OCI-LY7 (cell line): Measurements from ENCODE around the gene SMCR8. TPM values are rescaled to one million over a fixed set of nuclear protein-coding genes. Genes with fewer than 3 reads are reported as not detected.

ENCODE experiments used
- BruUV-seq: library from RNA; stranded (reverse); fragments of 400-500 nt; replicated peaks from 2 replicates; lab custom pipeline; 2021; lab: Mats Ljungman, UMichigan
- CTCF ChIA-PET: fragments of 300-600 bp; sonication (Branson Sonifier 250); formaldehyde crosslinking; loops from one replicate; lab custom pipeline; 2022; ENCODE audit warnings: antibody characterized with exemption; ENCODE audit not compliant: unreplicated experiment; lab: Charles Lee
- POLR2A ChIA-PET: fragments of 300-600 bp; sonication (Branson Sonifier 250); formaldehyde crosslinking; loops from one replicate; lab custom pipeline; 2022; ENCODE audit warnings: antibody characterized with exemption; lab: Charles Lee
- DNase-seq: peaks from one replicate; pipeline ENCODE4 v3.0.0-alpha.2; 2015; ENCODE audit warnings: low spot score
- H2AFZ ChIP-seq: fragments of 200-600 bp; sonication (generic), shearing (Covaris generic); 2 replicates; pipeline ENCODE4 v1.6.1; 2014; ENCODE audit warnings: mild to moderate bottlenecking, antibody characterized with exemption, low read length, moderate library complexity
- H3K27ac ChIP-seq: fragments of 200-600 bp; sonication (generic); 2 replicates; pipeline ENCODE4 v1.5.1; 2014; ENCODE audit warnings: mixed run types, low read depth, mild to moderate bottlenecking, moderate library complexity, low read length, inconsistent platforms; ENCODE audit not compliant: poor library complexity, severe bottlenecking
- H3K36me3 ChIP-seq: fragments of 200-600 bp; sonication (generic); 2 replicates; pipeline ENCODE4 v1.6.1; 2014; ENCODE audit warnings: mild to moderate bottlenecking, antibody characterized with exemption, low read length, moderate library complexity, mixed read lengths; ENCODE audit not compliant: insufficient read depth
- H3K4me1 ChIP-seq: fragments of 200-600 bp; sonication (generic); 2 replicates; pipeline ENCODE4 v1.5.1; 2014; ENCODE audit warnings: mild to moderate bottlenecking, low read length; ENCODE audit not compliant: insufficient read depth, poor library complexity, severe bottlenecking
- H3K4me2 ChIP-seq: fragments of 200-600 bp; sonication (generic); 2 replicates; pipeline ENCODE4 v1.6.1; 2014; ENCODE audit warnings: mild to moderate bottlenecking, low read length
- H3K4me3 ChIP-seq: fragments of 200-600 bp; sonication (generic); 2 replicates; pipeline ENCODE4 v1.5.1; 2014; ENCODE audit warnings: mild to moderate bottlenecking, low read depth, low read length; ENCODE audit not compliant: poor library complexity, severe bottlenecking
- H3K79me2 ChIP-seq: fragments of 200-600 bp; sonication (generic); 2 replicates; pipeline ENCODE4 v1.6.1; 2016; ENCODE audit warnings: low read depth, mild to moderate bottlenecking, low read length, moderate library complexity, mixed read lengths; ENCODE audit not compliant: insufficient read depth
- H3K9me2 ChIP-seq: fragments of 200-600 bp; sonication (generic); 2 replicates; pipeline ENCODE4 v1.6.1; 2016; ENCODE audit warnings: mild to moderate bottlenecking, low read length, mixed read lengths; ENCODE audit not compliant: insufficient read depth
- H3K9me3 ChIP-seq: fragments of 200-600 bp; sonication (generic); 2 replicates; pipeline ENCODE4 v1.6.1; 2014; ENCODE audit warnings: mild to moderate bottlenecking, mixed run types, low read length, mixed read lengths
- H4K20me1 ChIP-seq: fragments of 200-600 bp; sonication (generic); 2 replicates; pipeline ENCODE4 v1.6.1; 2014; ENCODE audit warnings: mild to moderate bottlenecking, antibody characterized with exemption, low read length, moderate library complexity, mixed read lengths; ENCODE audit not compliant: insufficient read depth
- EZH2phosphoT487 ChIP-seq: fragments of 200-600 bp; sonication (generic); IDR thresholded peaks from 2 replicates; pipeline ENCODE4 v1.6.1; 2018; ENCODE audit warnings: low read depth, borderline replicate concordance, mild to moderate bottlenecking, mixed run types, antibody characterized with exemption, low read length, moderate library complexity, mixed read lengths
- intact Hi-C: fragments of 100-400 bp; cut with micrococcal nuclease; formaldehyde crosslinking; loops from one replicate; pipeline ENCODE4 v1.10.0; 2022; ENCODE audit not compliant: unreplicated experiment
- total RNA-seq, 2 experiments: library from RNA; depleted of rRNA in 1 of 2; stranded (reverse); fragments of >200 nt in 1 of 2; shearing (Covaris generic) in 1 of 2; gene quantifications; 2 replicates each; pipeline ENCODE4 v1.2.3, GENCODE V29; 2014 to 2022
- TF ChIP-seq, protein P1 (sequence below): fragments of 200-600 bp; sonication (generic); conservative IDR thresholded peaks from 2 replicates; pipeline ENCODE4 v1.5.1; 2014; ENCODE audit warnings: mild to moderate bottlenecking, antibody characterized with exemption, low read length, moderate library complexity, mixed read lengths

Gene SMCR8
- total RNA-seq, 2 experiments from 2014 or later, result 11.8 to 16.1 TPM

- H3K27ac ChIP-seq, result no peak overlapping the region
- H3K9me3 ChIP-seq, result no peaks in the 10 kb centered on the region
- CTCF ChIA-PET, result no interaction called here
- H3K79me2 ChIP-seq, result no peaks in the 10 kb centered on the region
- no peak overlapping the region for H2AFZ ChIP-seq
- TF ChIP-seq, protein P1, sequence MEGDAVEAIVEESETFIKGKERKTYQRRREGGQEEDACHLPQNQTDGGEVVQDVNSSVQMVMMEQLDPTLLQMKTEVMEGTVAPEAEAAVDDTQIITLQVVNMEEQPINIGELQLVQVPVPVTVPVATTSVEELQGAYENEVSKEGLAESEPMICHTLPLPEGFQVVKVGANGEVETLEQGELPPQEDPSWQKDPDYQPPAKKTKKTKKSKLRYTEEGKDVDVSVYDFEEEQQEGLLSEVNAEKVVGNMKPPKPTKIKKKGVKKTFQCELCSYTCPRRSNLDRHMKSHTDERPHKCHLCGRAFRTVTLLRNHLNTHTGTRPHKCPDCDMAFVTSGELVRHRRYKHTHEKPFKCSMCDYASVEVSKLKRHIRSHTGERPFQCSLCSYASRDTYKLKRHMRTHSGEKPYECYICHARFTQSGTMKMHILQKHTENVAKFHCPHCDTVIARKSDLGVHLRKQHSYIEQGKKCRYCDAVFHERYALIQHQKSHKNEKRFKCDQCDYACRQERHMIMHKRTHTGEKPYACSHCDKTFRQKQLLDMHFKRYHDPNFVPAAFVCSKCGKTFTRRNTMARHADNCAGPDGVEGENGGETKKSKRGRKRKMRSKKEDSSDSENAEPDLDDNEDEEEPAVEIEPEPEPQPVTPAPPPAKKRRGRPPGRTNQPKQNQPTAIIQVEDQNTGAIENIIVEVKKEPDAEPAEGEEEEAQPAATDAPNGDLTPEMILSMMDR, result no peak
- TF ChIP-seq EZH2phosphoT487, result no peak
- intact Hi-C loops, result no loop called here
- no peaks in the 10 kb centered on the region for H3K4me1 ChIP-seq
- no peak overlapping the region for H3K4me2 ChIP-seq
- no TSS peak for BruUV-seq
- POLR2A ChIA-PET, result no interaction called here
- no peak for DNase-seq
- no peaks in the 10 kb centered on the region for H3K9me2 ChIP-seq
- H3K36me3 ChIP-seq, result peaks cover 94% of the 10 kb centered on the region
- no peak overlapping the region for H3K4me3 ChIP-seq
- H4K20me1 ChIP-seq, result no peaks in the 10 kb centered on the region
These were observed 34.2 kb upstream of the SMCR8 start for GRCh38 chr17:18280766-18281371.

- H2AFZ ChIP-seq, result no peak overlapping the region
- POLR2A ChIA-PET, result no interaction called here
- H3K27ac ChIP-seq, result no peak overlapping the region
- TF ChIP-seq, protein P1, result no peak
- TF ChIP-seq EZH2phosphoT487, result no peak
- peaks cover 93% of the 10 kb centered on the region for H3K36me3 ChIP-seq
- no peaks in the 10 kb centered on the region for H3K4me1 ChIP-seq
- no peaks in the 10 kb centered on the region for H4K20me1 ChIP-seq
- no peaks in the 10 kb centered on the region for H3K9me3 ChIP-seq
- CTCF ChIA-PET, result no interaction called here
- intact Hi-C loops, result no loop called here
- no peak for DNase-seq
- H3K9me2 ChIP-seq, result no peaks in the 10 kb centered on the region
- no peaks in the 10 kb centered on the region for H3K79me2 ChIP-seq
- BruUV-seq, result no TSS peak
- H3K4me3 ChIP-seq, result no peak overlapping the region
- no peak overlapping the region for H3K4me2 ChIP-seq
These were observed 33.3 kb upstream of the SMCR8 start for GRCh38 chr17:18281788-18282187.

- H2AFZ ChIP-seq, result no peak overlapping the region
- ChIA-PET POLR2A (interaction anchor here (0.8 kb wide), 1 partner anchor 52 kb away, joined by 3 read pairs; no protein-coding TSS in a partner anchor), CTCF (interaction anchor here (0.7 kb wide), 1 partner anchor 15 kb away, joined by 3 read pairs; no protein-coding TSS in a partner anchor)
- H3K4me3 ChIP-seq, result no peak overlapping the region
- H3K4me1 ChIP-seq, result no peaks in the 10 kb centered on the region
- H4K20me1 ChIP-seq, result no peaks in the 10 kb centered on the region
- H3K9me2 ChIP-seq, result no peaks in the 10 kb centered on the region
- DNase-seq, result no peak
- intact Hi-C loops, result no loop called here
- no peaks in the 10 kb centered on the region for H3K79me2 ChIP-seq
- no peak for TF ChIP-seq EZH2phosphoT487
- TF ChIP-seq, protein P1, result no peak
- H3K27ac ChIP-seq, result no peak overlapping the region
- H3K9me3 ChIP-seq, result no peaks in the 10 kb centered on the region
- no peak overlapping the region for H3K4me2 ChIP-seq
- H3K36me3 ChIP-seq, result peaks cover 94% of the 10 kb centered on the region
- no TSS peak for BruUV-seq
These were observed 29.8 kb upstream of the SMCR8 start for GRCh38 chr17:18285296-18285695.
